ENCODE data around the gene ZBTB7C. TPM values are rescaled to one million over a fixed set of nuclear protein-coding genes. Genes with fewer than 3 reads are reported as not detected.

The ZBTB7C gene
- total and polyA plus RNA-seq, 9 of the 15 experiments (the other 6 are each of a cell fraction or from before 2014, with no cell fraction given) = not detected

DNA sequence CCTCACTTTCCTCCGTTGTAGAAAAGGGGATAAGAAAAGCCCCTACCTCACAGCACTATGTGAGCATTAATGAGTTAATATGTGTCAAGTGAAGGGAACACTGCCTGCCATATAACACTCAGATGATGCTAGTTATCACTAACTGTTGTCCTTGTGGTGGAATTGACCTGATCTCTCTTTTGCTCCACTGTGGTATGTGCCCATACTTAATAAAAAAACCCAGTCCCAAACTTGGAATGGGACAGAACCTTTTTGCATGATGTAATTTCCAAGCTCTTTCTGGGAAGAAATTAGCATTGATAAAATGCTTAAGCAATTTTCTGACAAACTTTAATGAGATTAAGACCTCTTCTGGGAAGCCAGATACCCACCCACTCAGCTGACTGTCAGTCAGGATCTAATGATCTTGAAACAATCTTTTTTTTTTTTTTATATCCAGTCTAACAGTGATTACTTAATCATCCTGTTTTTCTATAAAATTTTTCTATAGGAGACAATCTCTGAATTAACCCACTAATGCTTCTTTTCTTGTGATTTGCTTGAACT, 158.7 kb downstream of the ZBTB7C start (continued):
- no peak for TF ChIP-seq SMARCA4 (IDR thresholded peaks at IDR 0.05)

DNA sequence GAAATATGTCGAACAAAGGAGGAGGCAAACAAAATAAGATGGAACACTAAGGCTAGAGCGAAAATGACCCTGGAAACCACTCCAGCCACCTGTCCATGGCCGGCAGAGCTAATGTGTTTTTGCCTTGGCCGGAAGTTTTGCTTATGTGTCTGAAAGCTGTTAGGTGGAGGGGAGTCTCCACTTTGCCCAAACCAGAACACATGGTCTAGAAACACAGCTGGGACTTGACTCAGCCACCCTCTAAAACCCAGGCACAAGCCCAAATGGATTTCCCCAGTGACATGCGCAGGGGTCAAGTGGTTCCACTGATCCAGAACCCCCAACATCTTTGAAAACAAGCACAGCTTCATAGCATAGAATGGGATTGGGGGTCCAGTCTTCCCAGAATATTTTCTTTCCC, 159.3 kb downstream of the ZBTB7C start:
- no peaks in the 10 kb centered on the region for H3K9me3 ChIP-seq (replicated peaks; ENCODE audit: control insufficient read depth, insufficient read depth, low read depth, low read length)
- H3K27me3 ChIP-seq (ENCODE audit: control insufficient read depth in 2 of 2, insufficient read depth in 2 of 2, low read length in 2 of 2) = no peaks in the 10 kb centered on the region
- no peak for ATAC-seq
- no peaks in the 10 kb centered on the region for H3K36me3 ChIP-seq (ENCODE audit: control insufficient read depth, insufficient read depth, low read length)
- in situ Hi-C loops (cut with MboI) (no loop called here), intact Hi-C loops (cut with micrococcal nuclease) (no loop called here)
- no peak overlapping the region for H3K9ac ChIP-seq (ENCODE audit: insufficient read depth in 1 of 2, low read depth in 2 of 2, low read length in 2 of 2)
- H3K27ac ChIP-seq (ENCODE audit: extremely low read depth, low read depth, low read length) = no peak overlapping the region
- no peaks in the 10 kb centered on the region; a peak in 1 of 5 replicates for H3K4me1 ChIP-seq (replicated peaks in 1 of 2; ENCODE audit: control insufficient read depth in 2 of 2, insufficient read depth in 2 of 2, low read length in 2 of 2)
- no peak overlapping the region for H3K4me2 ChIP-seq (ENCODE audit: insufficient read depth, low read length)
- BruUV-seq (replicated peaks) = no TSS peak
- H3K9me1 ChIP-seq (ENCODE audit: control insufficient read depth, insufficient read depth, low read length) = no peaks in the 10 kb centered on the region
- H3K79me2 ChIP-seq (ENCODE audit: control insufficient read depth, insufficient read depth, low read length) = no peaks in the 10 kb centered on the region
- H4K20me1 ChIP-seq (replicated peaks; ENCODE audit: control insufficient read depth, insufficient read depth, low read length) = no peaks in the 10 kb centered on the region
- WGBS (ENCODE audit: insufficient coverage, low coverage, missing lambda C conversion rate) = 2% methylated on average over 5 of the region's 5 CpGs
- ChIA-PET CTCF (ENCODE audit: low intra/inter-chr PET ratio) (no interaction called here), POLR2A (interaction anchor here (0.6 kb wide), 2 partner anchors 19 to 54 kb away, joined by 3 to 4 read pairs; no protein-coding TSS in a partner anchor)
- no peak for FAIRE-seq
- no peak overlapping the region for H3K4me3 ChIP-seq
- DNase-seq (ENCODE audit: extremely low read depth in 1 of 4, low spot score in 3 of 4) = no peak
- no peak overlapping the region for H2AFZ ChIP-seq (ENCODE audit: low read depth, low read length)
- TF ChIP-seq SMARCC2 (IDR thresholded peaks at IDR 0.05; ENCODE audit: low read depth) (no peak), EZH2 (IDR thresholded peaks at IDR 0.05; ENCODE audit: borderline replicate concordance, low read depth, low read length) (no peak), SRF (CRISPR knock-in tag; IDR thresholded peaks at IDR 0.05) (no peak), POLR2H (tag; IDR thresholded peaks at IDR 0.05; ENCODE audit: low read depth) (no peak), SMARCA4 (IDR thresholded peaks at IDR 0.05) (no peak), CHAMP1 (IDR thresholded peaks at IDR 0.05) (no peak), MTF1 (CRISPR knock-in tag; IDR thresholded peaks at IDR 0.05; ENCODE audit: borderline replicate concordance) (no peak)

All from K562 (cell line).